Esophagus squamous epithelium (tissue), 4 donors: ENCODE data around the gene CIB4.

Experiments used
- CTCF ChIP-seq, 6 experiments: fragments of 450-650 bp in 4 of 6; fragments of 200-600 bp in 2 of 6; sonication (generic) in 2 of 6; IDR thresholded peaks; one replicate each; pipeline ENCODE4 v1.5.1; 2016 to 2019; ENCODE audit warnings: antibody characterized with exemption in 6 of 6, mild to moderate bottlenecking in 4 of 6, moderate library complexity in 4 of 6
- POLR2A ChIP-seq, 4 donors: fragments of 450-650 bp; IDR thresholded peaks; one replicate each; pipeline ENCODE4 v1.6.1; 2017; ENCODE audit warnings: antibody characterized with exemption in 4 of 4, mild to moderate bottlenecking in 4 of 4, moderate library complexity in 3 of 4

GRCh38 chr2:26557244-26557925 is 83.8 kb downstream of the CIB4 start:
- TF ChIP-seq CTCF (IDR thresholded peaks at IDR 0.05) (no peak), POLR2A (IDR thresholded peaks at IDR 0.05) (no peak)
